Suprapubic skin (tissue), 4 donors: ENCODE results near the gene INPP5A. TPM values are rescaled to one million over a fixed set of nuclear protein-coding genes. Genes with fewer than 3 reads are reported as not detected.

Source experiments
- DNase-seq, 2 donors: peaks; one replicate each; pipeline ENCODE4 v3.0.0-alpha.2; 2019; ENCODE audit warnings: low spot score in 2 of 2
- H3K27ac ChIP-seq: fragments of 200-600 bp; sonication (generic); one replicate; pipeline ENCODE4 v1.5.1; 2019
- H3K27me3 ChIP-seq: fragments of 200-600 bp; sonication (generic); one replicate; pipeline ENCODE4 v1.5.1; 2019
- H3K36me3 ChIP-seq: fragments of 200-600 bp; sonication (generic); one replicate; pipeline ENCODE4 v1.5.1; 2019
- H3K4me1 ChIP-seq: fragments of 200-600 bp; sonication (generic); one replicate; pipeline ENCODE4 v1.5.1; 2019
- H3K4me3 ChIP-seq: fragments of 200-600 bp; sonication (generic); one replicate; pipeline ENCODE4 v1.5.1; 2019; ENCODE audit warnings: mild to moderate bottlenecking
- H3K9me3 ChIP-seq: fragments of 200-600 bp; sonication (generic); one replicate; pipeline ENCODE4 v1.5.1; 2019
- EP300 ChIP-seq: sonication (generic); formaldehyde crosslinking; IDR thresholded peaks from one replicate; pipeline ENCODE4 v1.6.1; 2017; ENCODE audit warnings: antibody characterized with exemption
- POLR2A ChIP-seq, 2 donors: fragments of 450-650 bp; IDR thresholded peaks; one replicate each; pipeline ENCODE4 v1.6.1; 2017; ENCODE audit warnings: antibody characterized with exemption in 2 of 2, mild to moderate bottlenecking in 2 of 2, moderate library complexity in 2 of 2
- POLR2AphosphoS5 ChIP-seq, 3 donors: sonication (generic); formaldehyde crosslinking; IDR thresholded peaks; one replicate each; pipeline ENCODE4 v1.6.1; 2017; ENCODE audit warnings: antibody characterized with exemption in 3 of 3
- WGBS: methylation state at CpG from one replicate; pipeline ENCODE4 v1.1.5; 2018; 5-methylcytosine and 5-hydroxymethylcytosine counted together
- total RNA-seq, 4 donors: library from RNA; depleted of rRNA; stranded (reverse); fragments of >200 nt; gene quantifications; one replicate each; pipeline ENCODE4 v1.1.0, GENCODE V29; 2016
- TF ChIP-seq, protein P1 (sequence below), 2 donors: fragments of 200-600 bp in 1 of 2; fragments of 450-650 bp in 1 of 2; sonication (generic) in 1 of 2; IDR thresholded peaks; one replicate each; pipeline ENCODE4 v1.5.1; 2016 to 2019; ENCODE audit warnings: antibody characterized with exemption in 2 of 2, mild to moderate bottlenecking in 1 of 2, moderate library complexity in 1 of 2

INPP5A gene
- total RNA-seq, 4 donors from 2014 or later, result 28.1 to 39.1 (median 32.3) TPM

GRCh38 chr10:132632091-132632561, 94.5 kb downstream of the INPP5A start:
- H3K4me3 ChIP-seq, result no peak overlapping the region
- DNase-seq, result peak; percentile 55 to 71
- H3K36me3 ChIP-seq, result no peaks in the 10 kb centered on the region
- TF ChIP-seq, protein P1, sequence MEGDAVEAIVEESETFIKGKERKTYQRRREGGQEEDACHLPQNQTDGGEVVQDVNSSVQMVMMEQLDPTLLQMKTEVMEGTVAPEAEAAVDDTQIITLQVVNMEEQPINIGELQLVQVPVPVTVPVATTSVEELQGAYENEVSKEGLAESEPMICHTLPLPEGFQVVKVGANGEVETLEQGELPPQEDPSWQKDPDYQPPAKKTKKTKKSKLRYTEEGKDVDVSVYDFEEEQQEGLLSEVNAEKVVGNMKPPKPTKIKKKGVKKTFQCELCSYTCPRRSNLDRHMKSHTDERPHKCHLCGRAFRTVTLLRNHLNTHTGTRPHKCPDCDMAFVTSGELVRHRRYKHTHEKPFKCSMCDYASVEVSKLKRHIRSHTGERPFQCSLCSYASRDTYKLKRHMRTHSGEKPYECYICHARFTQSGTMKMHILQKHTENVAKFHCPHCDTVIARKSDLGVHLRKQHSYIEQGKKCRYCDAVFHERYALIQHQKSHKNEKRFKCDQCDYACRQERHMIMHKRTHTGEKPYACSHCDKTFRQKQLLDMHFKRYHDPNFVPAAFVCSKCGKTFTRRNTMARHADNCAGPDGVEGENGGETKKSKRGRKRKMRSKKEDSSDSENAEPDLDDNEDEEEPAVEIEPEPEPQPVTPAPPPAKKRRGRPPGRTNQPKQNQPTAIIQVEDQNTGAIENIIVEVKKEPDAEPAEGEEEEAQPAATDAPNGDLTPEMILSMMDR (IDR thresholded peaks at IDR 0.05), result no peak
- TF ChIP-seq EP300 (no peak), POLR2AphosphoS5 (IDR thresholded peaks at IDR 0.05) (no peak), POLR2A (IDR thresholded peaks at IDR 0.05) (no peak)
- 72% methylated on average over 4 of the region's 13 CpGs for whole genome bisulfite sequencing
- peaks cover 70% of the 10 kb centered on the region for H3K4me1 ChIP-seq
- no peaks in the 10 kb centered on the region for H3K27me3 ChIP-seq
- H3K27ac ChIP-seq, result peak overlapping the region; percentile 71
- H3K9me3 ChIP-seq, result no peaks in the 10 kb centered on the region

DNA sequence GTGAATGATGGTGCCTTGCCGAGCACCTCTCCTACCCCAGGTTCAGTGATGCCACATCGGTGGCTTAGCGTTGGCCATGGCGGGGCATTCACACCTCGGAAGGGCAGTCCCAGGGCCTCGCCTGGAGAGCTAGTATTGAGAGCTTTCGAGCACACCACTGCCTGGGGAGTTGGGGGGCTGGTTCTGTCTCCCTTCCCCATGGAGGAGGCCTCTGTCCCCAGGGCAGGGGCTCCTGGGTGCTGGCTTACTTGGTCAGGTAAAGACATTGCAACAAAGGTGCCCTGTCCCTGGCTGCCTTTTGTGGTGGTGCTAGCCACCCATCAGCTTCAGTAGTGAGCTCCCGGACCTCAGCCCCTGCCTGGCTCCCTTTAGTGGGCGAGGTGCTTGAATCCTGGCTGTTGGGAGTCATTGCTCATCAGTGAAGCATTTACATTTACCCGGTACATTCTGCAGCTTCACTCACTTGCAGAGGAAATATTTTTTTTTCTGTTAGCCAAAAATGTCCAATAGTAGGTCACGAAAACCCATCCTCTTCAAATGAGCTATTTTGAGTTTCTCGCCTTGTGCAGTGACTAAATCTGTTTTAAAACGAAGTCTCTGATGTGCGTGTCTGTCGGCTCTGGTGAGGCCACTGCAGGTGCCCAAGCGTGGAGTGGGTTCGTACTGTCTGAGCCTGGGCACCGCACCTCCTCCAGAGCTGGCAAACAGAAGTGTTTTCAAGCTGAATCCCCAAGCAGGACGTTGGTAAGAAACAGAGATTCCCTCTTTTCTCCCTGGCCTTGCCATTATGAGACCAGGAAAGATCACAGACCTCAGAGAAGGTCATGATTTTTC, 95.5 kb downstream of the INPP5A start:
- no peak for TF ChIP-seq POLR2A (IDR thresholded peaks at IDR 0.05)
- no peak for TF ChIP-seq EP300
- TF ChIP-seq, protein P1 (IDR thresholded peaks at IDR 0.05), result no peak
- no peak for TF ChIP-seq POLR2AphosphoS5 (IDR thresholded peaks at IDR 0.05)
- Histone ChIP-seq H3K27ac (peak overlapping the region; percentile 8), H3K9me3 (no peaks in the 10 kb centered on the region), H3K4me3 (no peak overlapping the region), H3K4me1 (peaks cover 76% of the 10 kb centered on the region), H3K27me3 (no peaks in the 10 kb centered on the region), H3K36me3 (no peaks in the 10 kb centered on the region)
- peak; percentile 48 to 58 for DNase-seq
- 83% methylated on average over 19 of the region's 19 CpGs for WGBS

DNA sequence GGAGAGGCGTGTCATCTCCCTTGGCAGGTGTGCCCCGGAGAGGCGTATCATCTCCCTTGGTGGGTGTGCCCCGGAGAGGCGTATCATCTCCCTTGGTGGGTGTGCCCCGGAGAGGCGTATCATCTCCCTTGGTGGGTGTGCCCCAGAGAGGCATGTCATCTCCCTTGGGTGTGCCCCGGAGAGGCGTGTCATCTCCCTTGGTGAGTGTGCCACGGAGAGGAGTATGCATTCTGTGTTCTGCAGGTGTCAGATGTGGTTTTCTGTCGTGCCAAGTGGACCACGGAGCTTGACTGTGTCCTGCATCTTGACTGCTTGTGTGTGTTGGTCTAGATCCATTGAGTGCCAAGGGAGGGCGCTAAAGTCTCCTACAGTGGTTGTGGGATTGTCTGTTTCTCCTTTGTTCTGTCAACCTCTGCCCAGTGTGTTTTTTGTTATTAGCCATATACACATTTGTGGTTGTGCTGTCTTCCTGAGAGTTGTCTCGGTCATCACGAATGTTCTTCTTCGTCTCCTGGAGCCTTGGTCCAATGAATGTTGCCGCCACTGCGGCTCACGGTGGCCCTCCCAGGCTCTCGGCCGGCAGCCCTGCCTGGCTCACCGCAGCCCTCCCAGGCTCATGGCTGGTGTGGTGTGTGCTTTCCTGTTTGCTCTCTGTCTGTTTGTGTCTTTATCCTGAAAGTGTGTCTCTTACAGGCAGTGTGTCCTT, 96.8 kb downstream of the INPP5A start:
- TF ChIP-seq POLR2AphosphoS5 (IDR thresholded peaks at IDR 0.05) (no peak), POLR2A (IDR thresholded peaks at IDR 0.05) (no peak), EP300 (no peak)
- TF ChIP-seq, protein P1 (IDR thresholded peaks at IDR 0.05), result no peak
- peaks cover 63% of the 10 kb centered on the region for H3K4me1 ChIP-seq
- H3K9me3 ChIP-seq, result no peaks in the 10 kb centered on the region
- H3K4me3 ChIP-seq, result no peak overlapping the region
- H3K27ac ChIP-seq, result no peak overlapping the region
- WGBS, result 72% methylated on average over 22 of the region's 22 CpGs
- no peaks in the 10 kb centered on the region for H3K27me3 ChIP-seq
- peak; percentile 64 to 72 for DNase-seq
- no peaks in the 10 kb centered on the region for H3K36me3 ChIP-seq

GRCh38 chr10:132634947-132635271, 97.3 kb downstream of the INPP5A start:
- no peaks in the 10 kb centered on the region for H3K9me3 ChIP-seq
- H3K36me3 ChIP-seq, result no peaks in the 10 kb centered on the region
- H3K27ac ChIP-seq, result no peak overlapping the region
- no peak for TF ChIP-seq EP300
- WGBS, result 91% methylated on average over 4 of the region's 4 CpGs
- H3K4me3 ChIP-seq, result no peak overlapping the region
- DNase-seq, result peak in 1 of 2 donors; percentile 35
- no peaks in the 10 kb centered on the region for H3K27me3 ChIP-seq
- peaks cover 57% of the 10 kb centered on the region for H3K4me1 ChIP-seq

GRCh38 chr10:132636358-132636757, 98.8 kb downstream of the INPP5A start:
- H3K9me3 ChIP-seq, result no peaks in the 10 kb centered on the region
- no peaks in the 10 kb centered on the region for H3K36me3 ChIP-seq
- no peak overlapping the region for H3K4me3 ChIP-seq
- no peak overlapping the region for H3K27ac ChIP-seq
- H3K4me1 ChIP-seq, result peaks cover 43% of the 10 kb centered on the region
- 86% methylated on average over 9 of the region's 9 CpGs for WGBS
- no peaks in the 10 kb centered on the region for H3K27me3 ChIP-seq
- DNase-seq, result peak in 1 of 2 donors; percentile 62
- TF ChIP-seq, protein P1 (IDR thresholded peaks at IDR 0.05), result no peak
- TF ChIP-seq EP300 (no peak), POLR2A (IDR thresholded peaks at IDR 0.05) (no peak), POLR2AphosphoS5 (IDR thresholded peaks at IDR 0.05) (no peak)
